Bronchial epithelial cell (primary cell): ENCODE measurements around the gene SLC22A9. TPM values are rescaled to one million over a fixed set of nuclear protein-coding genes. Genes with fewer than 3 reads are reported as not detected.
A peak's percentile ranks its signal among the peaks of the same experiment; 100 is the strongest.

Experiments used
- DNase-seq: peaks from one replicate; pipeline ENCODE4 v3.0.0-alpha.2; 2010; ENCODE audit warnings: low read depth
- FAIRE-seq: peaks from 2 replicates; lab custom pipeline; 2011; peaks lifted over from hg19 to GRCh38; lab: Jason Lieb, UNC
- H3K27me3 ChIP-seq: 2 replicates; pipeline ENCODE4 v1.5.1; 2011; ENCODE audit warnings: low read length; ENCODE audit not compliant: control insufficient read depth, insufficient read depth
- H3K36me3 ChIP-seq: 2 replicates; pipeline ENCODE4 v1.5.1; 2011; ENCODE audit warnings: low read length; ENCODE audit not compliant: control insufficient read depth, insufficient read depth
- H3K4me3 ChIP-seq: 2 replicates; pipeline ENCODE4 v1.5.1; 2011; ENCODE audit warnings: mild to moderate bottlenecking, low read depth, low read length, control low read depth
- total RNA-seq: library from RNA; depleted of rRNA; stranded (reverse); fragments of >200 nt; gene quantifications from 2 replicates; pipeline ENCODE4 v1.2.1, GENCODE V29; 2014
- TF ChIP-seq, protein P1 (sequence below): IDR thresholded peaks from 2 replicates; pipeline ENCODE4 v1.5.1; 2011; ENCODE audit warnings: mild to moderate bottlenecking, moderate library complexity, low read length, control low read depth, inconsistent platforms; ENCODE audit not compliant: insufficient read depth, severe bottlenecking

SLC22A9 gene
- total RNA-seq, 1 donor from 2014 or later: not detected

DNA sequence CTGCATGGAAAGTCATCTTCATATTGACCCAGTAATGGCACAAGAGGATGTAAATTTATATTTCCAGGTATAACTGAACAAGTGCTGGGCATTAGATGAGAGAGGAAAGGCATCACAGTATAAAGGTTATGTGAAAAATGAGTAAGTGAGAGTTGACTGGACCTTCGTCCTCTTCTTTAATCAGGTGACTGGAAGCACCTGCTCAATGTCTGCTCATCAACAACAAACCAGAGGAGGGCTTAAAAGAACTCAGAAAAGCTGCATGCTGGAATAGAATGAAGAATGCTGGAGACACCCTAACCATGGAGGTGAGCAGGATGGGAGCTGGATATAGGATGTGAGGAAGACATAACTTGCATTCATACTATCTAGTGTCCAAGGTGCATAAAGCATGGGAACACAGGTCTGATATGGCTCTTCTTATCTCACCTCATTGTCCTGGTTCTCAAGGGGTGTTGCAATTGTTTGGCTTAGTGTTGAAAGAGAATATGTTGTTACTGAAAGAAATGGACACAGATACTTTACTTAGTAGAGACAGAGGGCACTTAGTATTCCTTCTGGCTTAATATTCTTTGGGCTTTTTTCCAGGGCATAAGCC is 7.3 kb upstream of the SLC22A9 start:
- Histone ChIP-seq H3K36me3 (no peaks in the 10 kb centered on the region), H3K27me3 (no peaks in the 10 kb centered on the region), H3K4me3 (no peak overlapping the region)
- TF ChIP-seq, protein P1, sequence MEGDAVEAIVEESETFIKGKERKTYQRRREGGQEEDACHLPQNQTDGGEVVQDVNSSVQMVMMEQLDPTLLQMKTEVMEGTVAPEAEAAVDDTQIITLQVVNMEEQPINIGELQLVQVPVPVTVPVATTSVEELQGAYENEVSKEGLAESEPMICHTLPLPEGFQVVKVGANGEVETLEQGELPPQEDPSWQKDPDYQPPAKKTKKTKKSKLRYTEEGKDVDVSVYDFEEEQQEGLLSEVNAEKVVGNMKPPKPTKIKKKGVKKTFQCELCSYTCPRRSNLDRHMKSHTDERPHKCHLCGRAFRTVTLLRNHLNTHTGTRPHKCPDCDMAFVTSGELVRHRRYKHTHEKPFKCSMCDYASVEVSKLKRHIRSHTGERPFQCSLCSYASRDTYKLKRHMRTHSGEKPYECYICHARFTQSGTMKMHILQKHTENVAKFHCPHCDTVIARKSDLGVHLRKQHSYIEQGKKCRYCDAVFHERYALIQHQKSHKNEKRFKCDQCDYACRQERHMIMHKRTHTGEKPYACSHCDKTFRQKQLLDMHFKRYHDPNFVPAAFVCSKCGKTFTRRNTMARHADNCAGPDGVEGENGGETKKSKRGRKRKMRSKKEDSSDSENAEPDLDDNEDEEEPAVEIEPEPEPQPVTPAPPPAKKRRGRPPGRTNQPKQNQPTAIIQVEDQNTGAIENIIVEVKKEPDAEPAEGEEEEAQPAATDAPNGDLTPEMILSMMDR: no peak
- DNase-seq (no peak), FAIRE-seq (no peak)

GRCh38 chr11:63369971-63370588 is 495 bp downstream of the SLC22A9 start:
- Histone ChIP-seq H3K4me3 (no peak overlapping the region), H3K36me3 (no peaks in the 10 kb centered on the region), H3K27me3 (no peaks in the 10 kb centered on the region)
- TF ChIP-seq, protein P1: no peak
- DNase-seq (no peak), FAIRE-seq (peak; percentile 52)

DNA sequence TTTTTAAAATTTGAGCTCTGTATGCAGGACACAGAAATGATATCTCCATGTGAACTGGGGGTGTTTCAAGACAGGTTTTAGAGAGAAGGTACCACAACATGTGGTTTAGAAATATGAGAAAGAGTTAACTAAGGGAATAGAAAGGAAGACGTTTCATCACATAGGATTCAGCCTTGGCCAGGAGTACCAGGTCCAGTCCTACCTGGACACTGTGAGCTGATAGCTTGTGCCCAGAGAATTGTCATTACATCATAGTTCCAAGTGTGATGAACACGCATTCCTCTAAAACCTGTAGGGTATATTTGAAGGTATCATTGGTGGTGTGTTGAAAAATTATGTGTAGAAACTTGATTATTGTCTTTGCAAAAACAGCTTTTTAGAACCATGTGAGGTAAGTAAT is 1.8 kb downstream of the SLC22A9 start:
- no peak for FAIRE-seq
- no peaks in the 10 kb centered on the region for H3K36me3 ChIP-seq
- no peaks in the 10 kb centered on the region for H3K27me3 ChIP-seq
- no peak for DNase-seq
- H3K4me3 ChIP-seq: no peak overlapping the region
- TF ChIP-seq, protein P1: no peak

- DNase-seq (no peak), FAIRE-seq (no peak)
- H3K4me3 ChIP-seq: no peak overlapping the region
- no peaks in the 10 kb centered on the region for H3K36me3 ChIP-seq
- no peaks in the 10 kb centered on the region for H3K27me3 ChIP-seq
- TF ChIP-seq, protein P1: no peak
These were observed 5.8 kb downstream of the SLC22A9 start for GRCh38 chr11:63375434-63375833.

- FAIRE-seq: no peak
- Histone ChIP-seq H3K27me3 (no peaks in the 10 kb centered on the region), H3K36me3 (no peaks in the 10 kb centered on the region), H3K4me3 (no peak overlapping the region)
- DNase-seq: no peak
- TF ChIP-seq, protein P1: no peak
These were observed 10.5 kb downstream of the SLC22A9 start for GRCh38 chr11:63380130-63380529.
